Smooth muscle cell (in vitro differentiated cells): ENCODE measurements around the gene NUFIP2. TPM values are rescaled to one million over a fixed set of nuclear protein-coding genes. Genes with fewer than 3 reads are reported as not detected.

ENCODE experiments used
- DNase-seq: peaks from one replicate; lab custom pipeline; 2025; ENCODE audit not compliant: unreplicated experiment; lab: John Stamatoyannopoulos, UW
- H2AFZ ChIP-seq: fragments of 200-600 bp; sonication (generic); 2 replicates; pipeline ENCODE4 v1.6.0; 2016; ENCODE audit warnings: antibody characterized with exemption, low read depth, mild to moderate bottlenecking
- H3F3A ChIP-seq: fragments of 200-600 bp; sonication (generic); 2 replicates; pipeline ENCODE4 v1.6.0; 2017; ENCODE audit warnings: antibody characterized with exemption, low read depth
- H3K27ac ChIP-seq: fragments of 200-600 bp; sonication (generic); 2 replicates; pipeline ENCODE4 v1.5.1; 2016; ENCODE audit warnings: low read depth, mild to moderate bottlenecking
- H3K27me3 ChIP-seq: fragments of 200-600 bp; sonication (generic); 2 replicates; pipeline ENCODE4 v1.6.1; 2016; ENCODE audit warnings: low read depth, mild to moderate bottlenecking
- H3K36me3 ChIP-seq: fragments of 200-600 bp; sonication (generic); 2 replicates; pipeline ENCODE4 v1.5.1; 2016; ENCODE audit warnings: low read depth
- H3K4me1 ChIP-seq: fragments of 200-600 bp; sonication (generic); 2 replicates; pipeline ENCODE4 v1.5.1; 2016; ENCODE audit warnings: low read depth
- H3K4me2 ChIP-seq: fragments of 200-600 bp; sonication (generic); 2 replicates; pipeline ENCODE4 v1.6.0; 2016; ENCODE audit warnings: mild to moderate bottlenecking
- H3K4me3 ChIP-seq: fragments of 200-600 bp; sonication (generic); 2 replicates; pipeline ENCODE4 v1.5.1; 2016; ENCODE audit warnings: mild to moderate bottlenecking
- H3K79me2 ChIP-seq: fragments of 200-600 bp; sonication (generic); 2 replicates; pipeline ENCODE4 v1.6.0; 2016; ENCODE audit warnings: low read depth, mild to moderate bottlenecking
- H3K9ac ChIP-seq: fragments of 200-600 bp; sonication (generic); 2 replicates; pipeline ENCODE4 v1.6.0; 2016; ENCODE audit warnings: low read depth
- H3K9me3 ChIP-seq: fragments of 200-600 bp; sonication (generic); replicated peaks from 2 replicates; pipeline ENCODE4 v1.5.1; 2016; ENCODE audit warnings: low read depth
- H4K20me1 ChIP-seq: fragments of 200-600 bp; sonication (generic); 2 replicates; pipeline ENCODE4 v1.6.0; 2016; ENCODE audit warnings: low read depth
- WGBS: methylation state at CpG from one replicate; pipeline ENCODE4 v1.1.7; 2016; ENCODE audit warnings: low lambda C conversion rate; 5-methylcytosine and 5-hydroxymethylcytosine counted together
- polyA plus RNA-seq: library from polyadenylated mRNA; unstranded; fragments of >200 nt; fragmentation: Nextera tagmentation; extraction: Ambion mirVana; gene quantifications from 2 replicates; pipeline ENCODE4 v1.2.1, GENCODE V29; 2016
- total RNA-seq: library from RNA; depleted of rRNA; stranded (reverse); fragments of >200 nt; gene quantifications from 2 replicates; pipeline ENCODE4 v1.2.3, GENCODE V29; 2014
- TF ChIP-seq, protein P1 (sequence below): fragments of 200-600 bp; sonication (generic); IDR thresholded peaks from 2 replicates; pipeline ENCODE4 v1.5.1; 2017; ENCODE audit warnings: borderline replicate concordance, mild to moderate bottlenecking, antibody characterized with exemption; ENCODE audit not compliant: insufficient read depth, poor library complexity, severe bottlenecking

Gene NUFIP2
- total and polyA plus RNA-seq, 2 experiments from 2014 or later, result 8.9 to 50.3 TPM

DNA sequence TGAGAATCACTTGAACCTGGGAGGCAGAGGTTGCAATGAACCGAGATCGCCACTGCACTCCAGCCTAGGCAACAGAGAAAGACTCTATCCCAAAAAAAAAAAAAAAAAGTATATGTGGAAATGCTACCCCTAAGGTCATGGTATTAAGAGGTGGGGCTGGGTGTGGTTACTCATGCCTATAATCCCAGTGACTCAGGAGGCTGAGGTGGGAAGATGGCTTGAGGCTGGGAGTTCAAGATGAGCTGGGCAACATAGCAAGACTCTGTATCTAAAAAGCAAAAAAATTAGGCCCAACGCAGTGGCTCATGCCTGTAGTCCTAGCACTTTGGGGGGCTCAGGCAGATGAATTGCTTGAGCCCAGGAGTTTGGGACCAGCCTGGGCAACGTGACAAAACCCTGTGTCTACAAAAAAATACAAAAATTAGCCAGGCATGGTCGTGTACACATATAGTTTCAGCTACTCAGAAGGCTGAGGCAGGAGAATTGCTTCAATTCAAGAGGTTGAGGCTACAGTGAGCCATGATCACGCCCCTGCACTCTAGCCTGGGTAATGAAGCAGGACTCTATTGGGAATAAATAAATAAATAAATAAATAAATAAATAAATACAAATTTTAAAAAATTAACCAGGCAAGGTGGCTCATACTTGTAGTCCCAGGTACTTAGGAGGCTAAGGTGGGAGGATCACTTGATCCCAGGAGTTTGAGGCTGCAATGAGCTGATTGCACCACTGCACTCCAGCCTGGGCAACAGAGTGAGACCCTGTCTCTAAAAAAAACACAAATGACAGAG, 32.3 kb upstream of the NUFIP2 start:
- 91% methylated on average over 6 of the region's 6 CpGs for whole genome bisulfite sequencing
- H3K9me3 ChIP-seq, result no peaks in the 10 kb centered on the region
- no peak overlapping the region for H2AFZ ChIP-seq
- no peak overlapping the region for H3K9ac ChIP-seq
- no peak overlapping the region for H3K4me3 ChIP-seq
- H3K4me1 ChIP-seq, result no peaks in the 10 kb centered on the region
- no peaks in the 10 kb centered on the region for H3F3A ChIP-seq
- no peaks in the 10 kb centered on the region for H3K79me2 ChIP-seq
- TF ChIP-seq, protein P1, sequence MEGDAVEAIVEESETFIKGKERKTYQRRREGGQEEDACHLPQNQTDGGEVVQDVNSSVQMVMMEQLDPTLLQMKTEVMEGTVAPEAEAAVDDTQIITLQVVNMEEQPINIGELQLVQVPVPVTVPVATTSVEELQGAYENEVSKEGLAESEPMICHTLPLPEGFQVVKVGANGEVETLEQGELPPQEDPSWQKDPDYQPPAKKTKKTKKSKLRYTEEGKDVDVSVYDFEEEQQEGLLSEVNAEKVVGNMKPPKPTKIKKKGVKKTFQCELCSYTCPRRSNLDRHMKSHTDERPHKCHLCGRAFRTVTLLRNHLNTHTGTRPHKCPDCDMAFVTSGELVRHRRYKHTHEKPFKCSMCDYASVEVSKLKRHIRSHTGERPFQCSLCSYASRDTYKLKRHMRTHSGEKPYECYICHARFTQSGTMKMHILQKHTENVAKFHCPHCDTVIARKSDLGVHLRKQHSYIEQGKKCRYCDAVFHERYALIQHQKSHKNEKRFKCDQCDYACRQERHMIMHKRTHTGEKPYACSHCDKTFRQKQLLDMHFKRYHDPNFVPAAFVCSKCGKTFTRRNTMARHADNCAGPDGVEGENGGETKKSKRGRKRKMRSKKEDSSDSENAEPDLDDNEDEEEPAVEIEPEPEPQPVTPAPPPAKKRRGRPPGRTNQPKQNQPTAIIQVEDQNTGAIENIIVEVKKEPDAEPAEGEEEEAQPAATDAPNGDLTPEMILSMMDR, result no peak
- H3K4me2 ChIP-seq, result no peak overlapping the region
- H3K36me3 ChIP-seq, result no peaks in the 10 kb centered on the region
- H4K20me1 ChIP-seq, result no peaks in the 10 kb centered on the region
- no peak for DNase-seq
- no peaks in the 10 kb centered on the region for H3K27me3 ChIP-seq
- no peak overlapping the region for H3K27ac ChIP-seq

DNA sequence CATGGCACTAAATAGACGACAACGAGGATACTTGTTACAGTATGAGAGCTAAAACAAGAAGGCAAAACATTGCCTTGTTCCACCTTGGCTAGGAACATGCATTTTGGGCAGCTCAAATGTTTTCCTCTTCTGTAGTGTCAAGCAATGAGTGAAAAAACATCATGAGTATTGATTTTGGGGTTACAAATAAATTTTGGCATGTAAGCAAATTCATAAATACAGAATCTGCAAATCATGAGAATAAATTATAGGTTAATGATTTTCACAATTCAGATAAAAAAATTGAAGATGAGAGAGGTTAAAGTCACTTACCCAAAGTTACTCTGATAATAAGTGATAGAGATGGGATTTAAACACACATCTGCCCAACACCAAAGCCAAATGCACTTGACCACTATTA, 28.4 kb upstream of the NUFIP2 start:
- Histone ChIP-seq H3K9me3 (no peaks in the 10 kb centered on the region), H3K27ac (no peak overlapping the region), H4K20me1 (no peaks in the 10 kb centered on the region), H3K36me3 (no peaks in the 10 kb centered on the region), H3F3A (no peaks in the 10 kb centered on the region), H3K4me2 (no peak overlapping the region), H3K79me2 (no peaks in the 10 kb centered on the region), H3K4me3 (no peak overlapping the region), H3K4me1 (no peaks in the 10 kb centered on the region), H3K9ac (no peak overlapping the region), H2AFZ (no peak overlapping the region), H3K27me3 (no peaks in the 10 kb centered on the region)
- 94% methylated on average over 2 of the region's 2 CpGs for WGBS
- no peak for DNase-seq
- TF ChIP-seq, protein P1, result no peak

DNA sequence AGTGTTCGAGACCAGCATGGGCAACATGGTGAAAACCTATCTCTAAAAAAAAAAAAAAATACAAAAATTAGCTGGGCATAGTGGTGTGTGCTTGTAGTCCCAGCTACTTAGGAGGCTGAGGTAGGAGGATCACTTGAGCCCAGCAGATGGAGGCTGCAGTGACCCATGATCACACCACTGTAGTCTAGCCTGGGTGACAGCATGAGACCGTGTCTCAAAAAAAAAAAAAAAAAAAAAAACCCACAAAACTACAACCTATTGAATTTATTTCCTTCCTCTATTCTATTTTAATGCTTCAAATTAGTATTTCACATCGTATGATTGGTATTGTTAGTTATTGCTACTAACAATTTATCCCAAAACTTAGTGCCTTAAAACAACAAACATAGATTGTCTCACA, 9.4 kb upstream of the NUFIP2 start:
- no peak overlapping the region for H3K27ac ChIP-seq
- H2AFZ ChIP-seq, result no peak overlapping the region
- no peaks in the 10 kb centered on the region for H3K79me2 ChIP-seq
- no peak overlapping the region for H3K9ac ChIP-seq
- no peaks in the 10 kb centered on the region for H3K27me3 ChIP-seq
- no peaks in the 10 kb centered on the region for H3K36me3 ChIP-seq
- no peak overlapping the region for H3K4me3 ChIP-seq
- no peaks in the 10 kb centered on the region for H3K9me3 ChIP-seq
- H3F3A ChIP-seq, result no peaks in the 10 kb centered on the region
- no peaks in the 10 kb centered on the region for H4K20me1 ChIP-seq
- H3K4me2 ChIP-seq, result no peak overlapping the region
- TF ChIP-seq, protein P1, result no peak
- 91% methylated on average over 3 of the region's 3 CpGs for WGBS
- DNase-seq, result no peak
- H3K4me1 ChIP-seq, result no peaks in the 10 kb centered on the region

DNA sequence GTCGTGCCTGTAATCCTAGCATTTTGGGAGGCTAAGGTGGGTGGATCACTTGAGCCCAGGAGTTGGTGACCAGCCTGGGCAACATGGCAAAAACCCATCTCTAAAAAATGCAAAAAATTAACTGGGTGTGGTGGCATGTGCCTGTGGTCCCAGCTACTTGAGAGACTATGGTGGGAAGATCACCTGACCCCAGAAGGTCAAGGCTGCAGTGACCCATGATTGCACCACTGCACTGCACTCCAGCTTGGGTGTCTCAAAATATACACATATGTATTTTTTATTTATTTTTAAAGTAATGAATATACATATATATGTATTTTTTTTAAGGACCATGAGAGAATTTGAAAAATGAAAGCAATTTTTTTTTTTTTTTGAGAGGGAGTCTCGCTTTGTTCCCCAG, 5.1 kb upstream of the NUFIP2 start:
- no peak for DNase-seq
- Histone ChIP-seq H3K9ac (no peak overlapping the region), H2AFZ (no peak overlapping the region), H3K9me3 (no peaks in the 10 kb centered on the region), H3K27me3 (no peaks in the 10 kb centered on the region), H3K27ac (no peak overlapping the region), H3K4me2 (no peak overlapping the region), H3K79me2 (no peaks in the 10 kb centered on the region), H4K20me1 (no peaks in the 10 kb centered on the region), H3K36me3 (no peaks in the 10 kb centered on the region), H3F3A (no peaks in the 10 kb centered on the region), H3K4me3 (no peak overlapping the region), H3K4me1 (no peaks in the 10 kb centered on the region)
- TF ChIP-seq, protein P1, result no peak
- 93% methylated on average over 2 of the region's 2 CpGs for WGBS
